A673 (cell line): ENCODE data around the gene EHMT1.

Source experiments
- EZH2 ChIP-seq: fragments of 200-600 bp; sonication (generic); IDR thresholded peaks from 2 replicates; pipeline ENCODE4 v1.6.1; 2017; ENCODE audit warnings: borderline replicate concordance, low read depth, mild to moderate bottlenecking, mixed read lengths, antibody characterized with exemption, low read length; ENCODE audit not compliant: poor library complexity, severe bottlenecking
- TF ChIP-seq, protein P1 (sequence below): fragments of 300-800, 200-600 bp; sonication (generic); conservative IDR thresholded peaks from 2 replicates; pipeline ENCODE4 v1.5.1; 2017; ENCODE audit warnings: low read depth, mild to moderate bottlenecking, antibody characterized with exemption, low read length, moderate library complexity, mixed read lengths

DNA sequence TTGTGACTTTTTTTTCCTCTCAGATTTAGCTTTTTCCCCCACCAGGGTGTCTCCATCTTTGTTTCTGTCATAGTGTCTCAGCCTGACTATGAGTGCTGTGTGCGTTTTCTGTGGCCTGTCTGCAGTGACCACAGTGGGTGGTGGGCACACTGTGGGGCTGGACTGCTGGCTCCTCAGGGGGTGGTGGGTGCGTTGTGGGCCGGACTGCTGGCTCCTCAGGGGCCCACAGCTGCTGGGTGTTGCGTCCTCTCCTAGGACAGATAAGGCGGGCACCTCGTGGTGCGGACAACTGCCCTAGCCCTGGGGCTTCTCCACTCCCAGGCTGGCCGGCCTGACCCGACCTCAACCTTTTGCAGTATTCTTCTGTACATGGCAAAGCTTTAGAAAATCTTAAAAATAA lies 100.4 kb downstream of the EHMT1 start:
- TF ChIP-seq, protein P1, sequence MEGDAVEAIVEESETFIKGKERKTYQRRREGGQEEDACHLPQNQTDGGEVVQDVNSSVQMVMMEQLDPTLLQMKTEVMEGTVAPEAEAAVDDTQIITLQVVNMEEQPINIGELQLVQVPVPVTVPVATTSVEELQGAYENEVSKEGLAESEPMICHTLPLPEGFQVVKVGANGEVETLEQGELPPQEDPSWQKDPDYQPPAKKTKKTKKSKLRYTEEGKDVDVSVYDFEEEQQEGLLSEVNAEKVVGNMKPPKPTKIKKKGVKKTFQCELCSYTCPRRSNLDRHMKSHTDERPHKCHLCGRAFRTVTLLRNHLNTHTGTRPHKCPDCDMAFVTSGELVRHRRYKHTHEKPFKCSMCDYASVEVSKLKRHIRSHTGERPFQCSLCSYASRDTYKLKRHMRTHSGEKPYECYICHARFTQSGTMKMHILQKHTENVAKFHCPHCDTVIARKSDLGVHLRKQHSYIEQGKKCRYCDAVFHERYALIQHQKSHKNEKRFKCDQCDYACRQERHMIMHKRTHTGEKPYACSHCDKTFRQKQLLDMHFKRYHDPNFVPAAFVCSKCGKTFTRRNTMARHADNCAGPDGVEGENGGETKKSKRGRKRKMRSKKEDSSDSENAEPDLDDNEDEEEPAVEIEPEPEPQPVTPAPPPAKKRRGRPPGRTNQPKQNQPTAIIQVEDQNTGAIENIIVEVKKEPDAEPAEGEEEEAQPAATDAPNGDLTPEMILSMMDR: no peak
- no peak for TF ChIP-seq EZH2
